Mononuclear cell (primary cell): ENCODE measurements around the gene JUN. TPM values are rescaled to one million over a fixed set of nuclear protein-coding genes. Genes with fewer than 3 reads are reported as not detected.

Experiments used
- H3K27me3 ChIP-seq: 2 replicates; pipeline ENCODE4 v1.6.0; 2011; ENCODE audit warnings: low read length, control low read depth; ENCODE audit not compliant: insufficient read depth
- H3K4me1 ChIP-seq: 2 replicates; pipeline ENCODE4 v1.5.1; 2011; ENCODE audit warnings: mild to moderate bottlenecking, low read length, control low read depth; ENCODE audit not compliant: insufficient read depth
- H3K4me3 ChIP-seq: 2 replicates; pipeline ENCODE4 v1.5.1; 2011; ENCODE audit warnings: mild to moderate bottlenecking, low read length, moderate library complexity
- H3K9me3 ChIP-seq: 2 replicates; pipeline ENCODE4 v1.5.1; 2011; ENCODE audit warnings: low read depth, mild to moderate bottlenecking, control low read depth, low read length
- total RNA-seq: library from RNA; depleted of rRNA; stranded (reverse); fragments of >200 nt; gene quantifications from one replicate; pipeline ENCODE4 v1.2.3, GENCODE V29; 2012

The JUN gene
- total RNA-seq, 1 donor, result 1,080 TPM

DNA sequence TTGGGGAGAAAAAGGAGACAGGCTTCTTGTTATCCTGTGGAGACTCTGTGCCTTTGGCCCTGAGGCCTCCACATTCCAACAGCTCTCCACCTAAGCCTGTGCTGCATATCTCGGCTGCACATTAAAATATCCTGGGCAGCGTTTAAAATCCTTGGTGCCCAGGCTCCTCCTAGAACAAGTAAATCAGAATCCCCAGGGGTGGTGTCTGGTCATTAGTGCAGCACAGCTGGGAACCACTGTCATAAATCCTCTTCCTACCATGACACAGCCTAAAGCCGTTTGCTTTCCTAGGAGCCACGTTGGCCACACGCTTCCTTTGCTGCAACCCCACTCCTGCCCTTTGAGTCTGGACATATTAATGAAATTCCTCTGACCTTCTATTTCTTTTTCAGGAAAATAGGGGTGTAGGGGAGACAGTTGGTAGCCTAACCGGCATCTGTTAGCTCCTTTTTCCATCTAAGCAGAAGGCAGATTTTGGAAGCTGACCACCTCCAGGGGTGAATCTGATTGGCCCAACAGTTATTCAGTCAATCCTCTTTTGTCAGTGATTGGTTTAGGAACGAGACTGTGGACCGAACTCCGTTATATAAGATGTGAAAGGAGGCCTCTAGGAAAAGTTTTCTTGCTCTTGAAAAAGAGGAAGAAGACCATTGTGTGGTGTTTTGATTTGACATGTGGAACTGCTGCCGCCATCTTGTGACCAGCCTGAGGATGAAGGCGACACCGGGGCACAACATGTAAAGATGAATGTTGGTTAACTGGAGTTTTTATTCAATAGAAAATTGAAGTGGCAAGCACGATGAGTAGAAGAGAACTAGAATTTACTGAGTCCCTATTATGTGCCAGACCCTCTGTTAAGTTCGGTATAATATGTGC lies 41.9 kb downstream of the JUN start:
- H3K9me3 ChIP-seq, result no peaks in the 10 kb centered on the region
- H3K4me1 ChIP-seq, result peaks cover 11% of the 10 kb centered on the region
- no peak overlapping the region for H3K4me3 ChIP-seq
- H3K27me3 ChIP-seq, result no peaks in the 10 kb centered on the region

DNA sequence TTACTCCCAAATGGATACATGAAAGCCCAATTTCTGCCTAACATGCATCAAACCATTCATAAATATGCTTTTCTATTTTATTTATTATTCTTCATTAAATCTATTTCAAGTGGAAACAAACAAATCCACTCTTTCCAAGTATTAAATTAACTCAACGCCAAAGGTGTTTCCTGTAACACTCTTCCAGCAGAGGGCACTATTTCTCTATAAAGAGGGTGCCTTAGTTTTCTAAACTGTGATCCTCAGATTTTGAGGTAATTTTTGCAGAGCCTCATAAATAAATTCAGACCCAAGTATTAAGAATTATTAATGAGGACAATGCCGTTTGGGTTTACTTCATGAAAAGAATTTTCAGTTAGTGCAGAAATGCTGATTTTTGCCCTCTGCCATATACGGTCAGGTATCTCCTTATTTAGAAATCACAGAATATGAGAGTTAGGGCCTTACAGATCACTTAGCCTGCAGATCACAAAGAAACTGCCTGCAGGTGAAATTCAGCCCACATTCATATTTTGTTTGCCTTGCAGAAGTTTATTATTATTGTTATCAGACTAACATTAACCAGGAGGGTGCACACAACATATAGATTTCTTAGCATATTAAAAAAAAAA lies 43.9 kb downstream of the JUN start:
- Histone ChIP-seq H3K4me3 (no peak overlapping the region), H3K4me1 (peaks cover 11% of the 10 kb centered on the region), H3K9me3 (no peaks in the 10 kb centered on the region), H3K27me3 (no peaks in the 10 kb centered on the region)

DNA sequence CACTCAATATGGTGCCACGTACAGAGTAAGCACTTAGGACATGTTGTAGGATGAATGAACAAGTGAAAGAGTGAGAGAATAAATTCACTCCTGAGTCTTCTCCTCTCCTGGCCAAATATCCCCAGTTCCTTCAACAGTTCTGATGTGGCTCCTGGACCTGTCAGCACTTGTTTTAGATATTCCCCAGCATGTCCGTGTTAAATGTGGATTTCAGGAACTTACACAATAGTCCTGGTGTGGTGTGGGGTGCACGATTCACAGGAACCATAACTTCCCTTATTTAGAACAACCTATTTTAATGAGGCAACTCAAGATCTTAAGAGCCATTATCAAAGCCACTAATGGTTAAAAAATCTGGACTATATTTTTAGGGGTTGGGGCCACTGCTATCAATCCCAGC lies 45.0 kb downstream of the JUN start:
- H3K4me1 ChIP-seq, result peaks cover 11% of the 10 kb centered on the region
- no peak overlapping the region for H3K4me3 ChIP-seq
- H3K27me3 ChIP-seq, result no peaks in the 10 kb centered on the region
- no peaks in the 10 kb centered on the region for H3K9me3 ChIP-seq

DNA sequence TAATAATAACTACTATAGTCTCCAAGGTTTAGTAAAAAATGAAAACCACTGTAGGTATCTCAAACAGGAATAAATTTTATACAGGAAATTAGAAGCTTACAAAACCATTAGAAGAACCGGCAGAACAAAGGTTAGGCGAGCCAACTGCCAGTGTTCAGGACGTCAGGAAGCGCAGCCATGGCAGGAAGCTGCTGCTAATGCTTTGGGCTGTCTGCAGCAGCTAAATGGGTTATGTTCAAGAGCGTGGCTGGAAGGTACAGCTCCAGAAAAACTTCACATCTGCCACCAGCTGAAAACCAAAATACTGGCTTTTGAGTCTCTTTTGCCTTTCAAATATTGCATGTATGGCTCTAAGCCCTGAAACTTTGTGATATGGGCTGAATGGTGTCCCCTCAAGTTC lies 48.3 kb downstream of the JUN start:
- Histone ChIP-seq H3K9me3 (no peaks in the 10 kb centered on the region), H3K27me3 (no peaks in the 10 kb centered on the region), H3K4me3 (no peak overlapping the region), H3K4me1 (peaks cover 11% of the 10 kb centered on the region)

DNA sequence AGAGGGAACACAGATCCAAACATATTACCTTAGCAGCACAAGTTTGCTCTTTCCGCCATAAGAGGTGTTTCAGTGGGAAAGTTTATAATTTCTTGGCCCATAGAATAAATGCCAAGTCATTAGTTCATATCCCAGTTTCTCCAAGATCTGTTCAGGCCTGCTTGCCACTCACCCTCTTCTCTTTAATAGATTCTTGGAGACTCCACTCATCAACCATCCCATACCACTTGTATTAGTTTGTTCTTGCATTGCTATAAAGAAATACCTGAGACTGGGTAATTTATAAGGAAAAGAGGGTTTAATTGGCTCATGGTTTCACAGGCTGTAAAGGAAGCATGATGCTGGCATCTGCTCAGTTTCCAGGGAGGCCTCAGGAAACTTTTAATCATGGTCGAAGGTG lies 49.2 kb downstream of the JUN start:
- H3K4me1 ChIP-seq, result peaks cover 11% of the 10 kb centered on the region
- H3K9me3 ChIP-seq, result no peaks in the 10 kb centered on the region
- no peak overlapping the region for H3K4me3 ChIP-seq
- no peaks in the 10 kb centered on the region for H3K27me3 ChIP-seq

DNA sequence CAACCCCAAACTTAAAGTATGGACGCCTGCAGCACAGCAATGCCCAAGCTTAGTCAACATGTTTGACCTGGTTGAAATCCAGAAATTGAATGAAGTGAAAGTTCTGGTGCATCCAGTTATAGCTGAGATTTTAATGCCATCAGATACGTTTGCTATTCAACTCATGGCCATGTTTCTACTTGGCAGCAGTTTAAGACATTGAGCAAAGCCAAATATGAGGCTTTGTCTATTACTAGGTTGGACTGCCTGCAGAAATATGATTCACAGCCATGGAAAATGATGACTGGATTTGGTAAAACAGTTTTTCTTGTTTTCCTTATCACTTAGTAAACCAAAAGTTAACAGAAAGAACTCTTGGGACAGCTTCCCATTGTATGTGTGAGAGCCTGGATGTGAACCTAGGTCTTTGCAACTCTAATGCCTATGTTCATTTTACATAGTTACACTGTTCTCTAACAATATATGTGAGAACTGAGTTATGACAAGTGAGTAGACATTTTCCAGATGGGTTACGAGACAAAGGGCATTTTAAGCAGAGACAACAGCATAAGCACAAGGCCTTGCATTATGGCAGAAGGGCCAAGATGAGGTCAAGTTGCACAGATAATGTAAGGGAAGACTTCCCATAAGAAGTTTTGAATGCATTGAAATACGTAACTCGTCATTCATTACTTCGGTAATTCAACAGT lies 51.6 kb downstream of the JUN start:
- no peaks in the 10 kb centered on the region for H3K9me3 ChIP-seq
- H3K4me1 ChIP-seq, result no peaks in the 10 kb centered on the region
- no peak overlapping the region for H3K4me3 ChIP-seq
- H3K27me3 ChIP-seq, result no peaks in the 10 kb centered on the region

Other genes starting within 250 kb of the JUN start
- gene OMA1, start 237.3 kb downstream of the JUN start, total RNA-seq, result 80.9 TPM
- gene TACSTD2, start 206.8 kb downstream of the JUN start, total RNA-seq, result under 0.01 TPM
- gene MYSM1, start 84.0 kb downstream of the JUN start, total RNA-seq, result 52.8 TPM